ENCODE measurements around the gene STIP1.
A peak's percentile ranks its signal among the peaks of the same experiment; 100 is the strongest.
"Not testable (repeated sequence)": the region's sequence is repeated elsewhere in the genome, so short reads cannot be mapped to it uniquely, and the experiment has no call there.

Gene STIP1

DNA sequence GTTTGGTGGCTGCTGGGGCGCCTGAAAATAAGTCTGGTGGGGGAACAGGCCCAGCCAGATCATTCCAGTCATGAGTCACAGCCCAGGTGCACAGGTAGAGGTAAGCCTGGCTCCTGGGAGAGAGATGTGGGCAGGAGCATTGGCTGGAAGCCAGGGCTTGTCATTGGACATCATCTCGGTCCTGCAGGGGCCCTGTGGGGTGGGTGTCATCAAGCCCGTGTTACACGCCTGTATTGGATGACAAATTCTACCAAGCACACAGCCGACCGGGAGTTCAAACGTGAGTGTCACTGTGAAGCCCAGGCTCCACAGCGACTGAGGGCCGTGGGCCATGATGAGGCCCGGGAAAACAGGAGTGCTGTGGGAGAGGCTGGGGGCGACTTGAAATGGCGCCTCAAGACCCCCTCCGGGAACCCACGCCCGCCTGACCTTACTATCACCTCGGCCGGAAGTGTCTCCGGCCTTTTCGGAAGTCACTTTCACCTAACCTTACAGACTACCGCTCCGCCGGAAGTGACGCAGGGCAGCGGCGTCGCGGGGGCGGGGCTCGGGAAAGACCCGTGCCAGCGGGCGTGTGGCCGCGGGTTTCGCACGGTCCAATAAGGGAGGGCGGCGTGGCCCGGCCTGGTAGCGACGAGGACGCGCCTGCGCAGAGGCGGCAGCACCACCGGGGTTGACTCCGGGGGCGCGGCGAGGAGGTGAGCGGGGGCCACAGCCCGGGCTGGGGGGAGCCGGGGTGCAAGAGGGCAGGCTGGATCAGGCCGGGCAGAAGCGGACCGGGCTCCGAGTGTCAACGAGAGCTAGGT lies 54.7 kb downstream of the STIP1 start, which contains the start of gene FKBP2:
TSS of gene FKBP2 (plus strand) at position 661 of the 806 bp plus-strand sequence. CDS start 1,293 bp downstream, outside the sequence.
- DNase-seq: peak; percentile 87 to 88

DNA sequence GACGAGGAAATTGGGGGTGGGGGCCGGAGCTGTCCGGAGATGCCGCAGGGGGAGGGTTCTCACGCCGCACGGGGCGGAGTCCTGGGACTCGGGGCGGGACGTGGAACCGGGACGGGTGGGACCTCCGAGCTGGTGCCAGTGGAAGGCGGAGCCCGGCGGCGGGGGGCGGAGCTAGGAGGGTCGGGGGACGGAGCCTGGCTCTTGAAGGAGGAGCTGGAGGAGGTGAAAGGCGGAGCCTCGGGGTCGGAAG lies 55.2 kb downstream of the STIP1 start:
- peak in 1 of 2 experiments; percentile 98 for DNase-seq

DNA sequence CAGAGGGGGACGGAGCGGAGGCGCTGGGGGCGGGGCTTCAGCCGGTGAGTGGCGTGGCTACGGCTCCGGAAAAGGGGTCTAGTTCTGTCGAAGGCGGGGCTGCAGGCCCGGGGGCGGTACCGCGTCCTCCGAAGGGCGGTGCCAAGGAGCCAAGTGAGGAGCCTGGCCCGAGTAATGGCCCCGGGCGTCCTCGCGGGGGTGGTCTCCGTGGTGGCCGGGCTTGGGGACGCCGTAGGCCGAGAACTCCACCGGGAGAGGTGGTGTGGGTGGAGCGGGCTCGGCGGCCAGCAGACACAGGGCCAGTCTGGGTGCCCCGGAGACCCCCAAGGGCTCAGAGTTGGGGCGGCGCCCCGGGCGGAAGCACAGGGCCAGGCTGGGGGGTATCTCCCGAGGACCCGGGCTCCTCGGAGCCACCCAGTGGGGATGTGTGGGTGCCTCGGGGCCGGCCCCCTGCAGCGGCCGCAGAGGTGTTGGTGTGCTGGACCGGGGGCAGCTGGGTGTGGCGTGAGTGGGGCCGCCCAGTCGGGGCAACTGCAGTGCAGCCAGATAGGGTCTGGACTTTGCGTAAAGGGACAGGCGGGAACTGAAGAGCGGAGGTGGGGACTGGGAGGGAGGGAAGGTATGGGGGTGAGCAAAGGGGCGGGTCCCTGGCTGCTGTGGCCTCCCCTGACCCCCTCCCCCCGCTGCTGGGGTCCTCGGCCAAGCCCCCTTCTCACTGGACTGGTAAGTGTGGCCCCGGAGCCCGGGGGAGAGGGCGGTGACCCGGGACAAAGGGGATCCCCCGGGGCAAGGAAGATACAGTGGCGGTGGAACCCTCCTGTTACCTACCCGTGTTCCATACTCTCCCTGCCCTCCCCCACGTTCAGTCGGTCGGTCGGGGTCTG lies 55.8 kb downstream of the STIP1 start:
- peak; percentile 19 to 96 for DNase-seq

DNA sequence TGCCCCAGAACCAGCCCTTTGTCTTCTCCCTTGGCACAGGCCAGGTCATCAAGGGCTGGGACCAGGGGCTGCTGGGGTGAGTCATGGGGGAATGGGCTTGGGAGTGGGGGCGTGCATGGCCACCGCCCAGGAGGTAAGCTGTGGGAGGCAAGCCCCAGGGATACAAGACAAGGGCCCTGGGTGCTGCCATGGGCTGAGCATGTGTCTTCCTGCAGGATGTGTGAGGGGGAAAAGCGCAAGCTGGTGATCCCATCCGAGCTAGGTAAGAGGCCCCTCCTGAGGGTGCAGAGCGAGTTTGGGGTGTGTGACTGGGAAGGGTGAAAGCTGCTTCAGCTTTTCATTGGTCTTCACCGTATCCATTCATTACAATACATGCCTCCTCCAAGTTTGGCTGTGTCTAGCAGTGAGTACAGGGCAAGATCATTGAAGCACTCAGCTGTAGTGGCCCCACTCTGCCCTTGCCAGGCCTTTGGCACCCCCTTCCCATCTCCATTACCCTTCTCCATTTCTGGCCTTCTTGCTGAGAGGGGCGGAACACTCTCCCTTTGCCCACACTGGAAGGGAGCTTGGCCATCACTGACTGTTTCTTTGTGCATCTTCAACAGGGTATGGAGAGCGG lies 57.4 kb downstream of the STIP1 start:
- DNase-seq: no peak

DNA sequence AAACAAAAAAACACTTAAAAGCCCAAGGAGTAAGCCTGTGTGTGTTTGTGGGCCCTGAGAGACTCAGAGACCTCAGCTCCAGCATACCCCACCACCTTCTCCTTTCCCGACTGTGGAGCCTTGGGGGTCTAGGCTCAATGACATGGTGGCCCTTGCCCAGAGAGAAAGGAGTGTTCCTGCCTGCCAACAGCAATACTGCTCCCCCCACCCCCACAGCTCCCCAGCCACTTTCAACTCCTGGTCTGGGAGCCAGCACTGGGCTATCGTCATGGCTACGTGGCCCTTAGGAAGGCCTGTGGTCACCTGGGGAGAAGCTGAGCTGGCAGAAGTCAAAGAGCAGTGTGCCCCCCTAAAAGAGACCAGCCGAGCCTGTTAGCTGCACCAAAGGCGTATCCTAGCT lies 58.1 kb downstream of the STIP1 start:
- no peak for DNase-seq

- no peak for DNase-seq
These were observed 59.0 kb downstream of the STIP1 start for GRCh38 chr11:64244966-64245365.

- DNase-seq: no peak
These were observed 59.4 kb downstream of the STIP1 start for GRCh38 chr11:64245401-64245796.

GRCh38 chr11:64245797-64246620 lies 60.0 kb downstream of the STIP1 start:
- peak; percentile 35 to 49 for DNase-seq

DNA sequence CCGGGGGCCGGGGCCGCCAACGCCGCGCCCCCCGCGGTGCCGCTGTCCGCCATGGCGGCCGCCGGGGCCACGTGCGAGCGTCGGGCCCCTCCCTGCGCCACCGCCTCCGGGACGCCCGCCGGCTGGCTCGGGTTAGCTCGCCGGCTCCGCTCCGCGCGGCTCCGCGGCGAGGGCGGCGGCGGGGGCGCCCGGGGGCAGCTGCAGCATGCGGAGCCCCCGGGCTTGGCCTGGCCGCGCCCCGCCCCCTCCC lies 60.6 kb downstream of the STIP1 start:
- not testable (repeated sequence) for DNase-seq

DNA sequence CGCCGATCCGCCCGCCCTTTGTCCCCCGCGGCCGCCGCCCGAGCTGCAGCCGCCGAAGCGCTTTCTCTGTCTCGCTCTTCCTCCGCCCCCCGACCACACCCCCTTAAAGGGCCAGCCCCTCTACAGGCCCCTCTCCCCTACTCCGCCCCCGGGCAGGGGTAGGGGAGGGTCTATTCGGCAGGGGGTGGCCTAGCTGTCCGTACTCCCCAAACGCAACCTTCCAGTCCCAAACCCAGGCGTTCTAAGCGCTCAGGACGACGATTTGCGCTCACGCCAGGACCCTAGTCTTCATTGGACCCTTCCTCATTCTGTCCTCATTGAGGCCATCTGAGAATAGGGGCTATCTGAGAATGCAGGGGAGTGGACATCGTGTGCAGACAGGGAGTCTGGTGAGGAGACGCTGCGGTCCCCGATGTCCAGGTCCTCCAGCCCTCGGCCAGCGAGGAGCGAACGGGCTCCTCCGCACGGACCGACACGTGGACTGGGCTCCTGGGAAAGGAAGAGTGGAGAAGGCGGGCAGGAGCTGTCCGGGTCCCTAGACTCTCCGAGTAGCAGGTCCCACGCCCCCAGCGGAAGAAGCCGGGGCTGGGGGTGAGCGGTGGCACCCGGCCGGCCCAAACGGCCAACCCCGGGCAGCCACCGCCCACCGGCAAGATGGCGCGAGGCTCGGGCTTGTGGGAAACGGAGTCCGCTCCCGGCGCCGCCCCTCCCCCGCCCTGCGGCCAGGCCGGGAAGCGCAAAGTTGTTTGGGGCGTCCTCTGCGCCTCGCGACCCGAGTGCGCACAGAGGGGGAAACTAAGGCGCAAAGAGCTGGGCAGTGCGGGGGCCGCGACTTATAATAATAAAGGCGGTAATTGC lies 61.1 kb downstream of the STIP1 start, which contains the start of gene PPP1R14B:
TSS of gene PPP1R14B (minus strand) at position 73 of the 858 bp plus-strand sequence. CDS start 270 bp downstream, outside the sequence.
- DNase-seq: peak; percentile 79 to 82

DNA sequence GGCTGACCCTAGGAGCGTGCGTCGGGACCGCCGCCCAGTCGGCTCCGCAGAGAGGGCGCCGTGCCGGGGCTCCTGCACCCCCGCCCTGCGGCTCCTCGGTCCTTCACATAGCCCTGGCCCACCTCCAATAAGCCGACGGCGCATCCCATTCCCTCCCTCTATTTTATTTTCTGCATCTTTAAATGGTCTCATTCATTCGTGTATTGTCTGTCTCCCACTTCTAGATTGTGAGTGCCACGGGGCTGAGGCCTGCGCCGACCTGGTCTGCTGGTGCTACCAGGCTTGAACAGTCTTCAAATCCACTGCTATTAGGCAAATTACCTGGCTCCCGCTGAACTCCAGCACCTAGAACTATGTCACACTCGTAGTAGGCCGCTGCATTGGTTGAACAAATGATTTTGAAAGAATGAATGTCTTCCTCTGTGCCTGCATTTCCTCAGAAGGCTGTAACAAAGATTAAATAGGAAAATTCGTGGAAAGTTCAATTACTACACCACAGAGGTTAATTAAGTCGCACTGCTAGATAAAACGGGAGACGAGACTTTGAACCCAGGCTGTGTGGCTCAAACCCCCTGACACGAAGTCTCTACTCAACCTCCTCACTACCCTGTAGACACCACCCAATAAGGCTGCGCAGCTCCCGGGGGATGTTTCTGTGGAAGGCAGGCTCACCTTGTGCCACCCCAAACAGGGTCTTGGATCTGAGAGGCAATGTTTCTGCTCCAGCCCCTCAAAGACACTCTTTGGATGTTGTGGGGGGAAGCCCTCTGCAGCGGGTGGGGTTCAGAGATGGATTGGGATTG lies 62.0 kb downstream of the STIP1 start:
- DNase-seq: no peak

GRCh38 chr11:64248578-64248977 lies 62.6 kb downstream of the STIP1 start:
- DNase-seq: no peak

DNA sequence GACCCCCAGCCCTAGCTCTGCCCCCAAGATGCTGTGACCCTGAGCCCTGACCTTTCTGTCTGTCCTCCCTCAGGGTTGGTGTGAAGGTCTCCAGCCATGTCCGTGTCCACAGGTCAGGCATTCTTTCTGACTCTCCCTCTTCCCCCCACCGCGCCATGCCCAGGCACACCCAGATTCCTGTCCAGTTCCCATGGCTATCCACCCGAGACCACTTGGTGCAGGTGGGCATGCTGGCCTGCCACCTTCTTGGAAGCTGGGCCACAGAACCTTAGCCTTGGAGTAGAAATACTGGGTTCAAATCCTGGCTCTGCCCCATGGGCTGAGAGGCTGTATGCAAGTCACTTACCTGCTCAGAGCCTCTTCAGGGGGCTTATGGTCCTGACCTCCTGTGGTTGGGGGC lies 63.1 kb downstream of the STIP1 start:
- no peak for DNase-seq

- DNase-seq: peak; percentile 49 to 54
These were observed 63.8 kb downstream of the STIP1 start for GRCh38 chr11:64249563-64250414.

DNA sequence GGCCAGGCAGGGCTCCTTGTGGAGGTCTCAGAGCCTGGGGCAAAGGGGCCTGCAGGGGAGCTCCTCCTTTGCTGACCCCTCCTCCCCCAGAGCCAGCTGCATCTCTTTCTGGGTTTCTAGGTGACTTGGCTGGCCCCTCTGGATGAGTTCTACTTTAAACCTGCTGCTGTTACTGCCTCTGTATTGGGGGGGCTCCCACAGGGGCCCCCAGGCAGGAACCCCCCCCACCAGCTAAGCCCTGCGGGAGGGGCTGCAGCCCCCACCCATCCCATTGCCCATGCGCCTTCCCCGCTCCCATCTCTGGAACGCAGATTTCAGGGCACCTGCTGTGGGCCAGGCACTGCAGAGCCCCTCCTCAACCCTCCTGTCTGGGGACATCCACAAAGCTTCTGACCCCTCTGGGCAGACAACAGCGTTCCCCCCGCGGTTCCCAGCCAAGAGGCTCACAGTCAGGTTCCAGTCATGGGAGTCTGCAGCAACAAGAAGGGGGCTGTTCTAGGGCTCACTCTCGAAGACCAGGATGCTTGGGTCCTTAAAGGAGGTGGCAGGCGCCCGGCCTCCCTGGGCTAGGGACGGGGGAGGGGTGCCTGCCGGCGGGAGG lies 64.5 kb downstream of the STIP1 start:
- DNase-seq: peak in 1 of 2 experiments; percentile 51

DNA sequence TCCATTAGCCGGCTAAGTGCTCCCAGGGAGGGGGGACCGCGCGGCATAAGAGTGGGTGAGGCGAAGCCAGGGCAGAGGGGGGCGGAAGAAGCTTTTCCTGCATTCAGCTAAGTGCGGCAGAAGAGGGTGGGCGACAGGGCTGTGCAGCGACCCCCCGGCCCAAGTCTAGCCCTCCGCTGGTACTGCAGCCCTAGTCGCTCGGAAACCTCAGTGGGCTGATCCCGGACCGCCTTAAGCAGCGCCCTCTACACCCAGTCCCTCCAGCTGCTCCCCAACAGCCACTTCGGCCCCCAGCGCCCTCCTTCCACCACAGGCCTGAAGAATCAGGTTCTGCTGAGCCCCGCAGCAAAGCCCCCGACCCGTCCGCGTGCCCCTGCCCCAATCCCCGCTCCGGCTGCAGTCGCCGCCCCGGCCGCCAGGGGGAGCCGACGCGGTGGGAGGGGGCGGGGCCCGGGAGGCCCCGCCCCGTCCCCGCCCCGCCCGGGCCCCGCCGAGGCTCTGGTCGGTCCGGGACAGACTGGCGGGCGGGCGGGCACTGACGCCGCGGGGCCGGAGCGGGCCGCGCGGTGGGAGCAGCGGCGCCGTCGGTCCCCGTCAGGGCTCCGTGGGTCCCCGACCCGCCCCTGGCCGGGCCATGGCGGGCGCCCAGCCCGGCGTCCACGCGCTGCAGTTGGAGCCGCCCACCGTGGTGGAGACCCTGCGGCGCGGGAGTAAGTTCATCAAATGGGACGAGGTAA lies 65.2 kb downstream of the STIP1 start, which contains the start of gene PLCB3:
TSS of gene PLCB3 (plus strand) at position 515 of the 737 bp plus-strand sequence. CDS start at position 635, 120 bp downstream.
- DNase-seq: peak; percentile 50 to 51

DNA sequence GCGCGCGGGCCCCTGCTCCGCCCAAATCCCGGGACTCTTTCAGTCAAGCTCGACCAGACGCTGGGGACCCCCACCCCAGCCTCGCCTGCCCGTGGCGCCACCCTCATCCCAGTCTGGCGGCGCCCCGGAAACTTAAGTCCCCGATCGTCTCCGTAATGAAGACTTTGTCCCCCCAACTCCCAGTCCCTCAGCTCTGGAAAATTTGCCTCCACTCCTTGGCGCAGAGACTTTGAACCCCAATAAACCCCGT lies 65.7 kb downstream of the STIP1 start:
- peak in 1 of 2 experiments; percentile 48 for DNase-seq

DNA sequence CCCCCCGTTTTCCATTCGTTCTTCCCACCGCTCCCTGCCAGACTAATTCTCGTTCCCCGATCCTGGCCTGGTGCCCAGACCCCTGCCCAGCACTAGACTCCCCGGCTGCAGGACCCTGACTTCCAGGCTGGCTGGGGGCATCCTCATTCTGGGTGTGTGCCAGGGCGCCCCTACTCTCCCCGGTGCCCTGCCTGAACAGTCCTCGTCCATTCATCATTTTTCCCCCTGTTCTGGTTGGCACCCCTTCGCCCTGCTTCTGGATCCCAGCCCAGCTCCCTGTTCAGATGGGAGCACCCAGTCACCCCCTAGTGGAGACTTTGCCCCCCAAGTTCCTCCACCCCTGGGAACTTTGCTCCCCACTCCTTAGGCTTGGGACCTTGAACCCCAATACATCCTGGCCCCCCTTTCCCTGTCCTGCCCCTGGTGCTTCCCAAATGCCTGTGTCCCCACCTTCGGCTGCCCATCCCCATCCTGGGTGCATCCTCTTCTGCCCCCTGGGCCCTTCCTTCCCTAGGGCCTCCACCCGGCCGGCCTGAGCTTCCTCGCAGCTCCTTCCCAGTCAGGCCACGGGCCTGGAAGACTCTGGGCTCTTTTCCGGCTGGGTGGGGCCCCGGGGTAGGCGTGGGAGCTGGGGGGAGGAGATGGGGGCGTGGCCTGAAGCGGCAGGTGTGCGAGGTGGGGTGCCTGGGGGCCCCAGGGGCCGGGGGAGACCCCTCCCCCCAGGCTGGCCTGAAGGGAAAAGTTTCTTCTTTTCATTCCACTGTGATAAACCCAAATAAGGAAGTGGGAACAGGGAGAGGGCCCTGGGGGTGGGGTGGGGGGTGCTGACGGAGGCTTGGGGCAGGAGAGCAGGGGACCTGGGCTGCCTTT lies 66.3 kb downstream of the STIP1 start:
- DNase-seq: peak in 1 of 2 experiments; percentile 52

Measured in Kasumi-1 (cell line).